Body of pancreas (tissue), 4 donors: ENCODE results near the gene BRICD5. TPM values are rescaled to one million over a fixed set of nuclear protein-coding genes. Genes with fewer than 3 reads are reported as not detected.

Source experiments
- ATAC-seq: fragments of 150-250 bp; one replicate; pipeline ENCODE4 v1.9.1; 2016
- DNase-seq, 4 donors: peaks; one replicate each; pipeline ENCODE4 v3.0.0-alpha.2; 2019
- H3K27ac ChIP-seq, 4 donors: fragments of 200-600 bp; sonication (generic); 1 replicate in 3 of 4; 2 replicates in 1 of 4; pipeline versions ENCODE4 v1.5.1 to v1.6.1; 2016 to 2019; ENCODE audit warnings: mild to moderate bottlenecking in 1 of 4, mixed read lengths in 1 of 4, moderate library complexity in 1 of 4
- H3K27me3 ChIP-seq, 2 donors: fragments of 200-600 bp; sonication (generic); one replicate each; pipeline ENCODE4 v1.6.0; 2016; ENCODE audit warnings: mild to moderate bottlenecking in 1 of 2
- H3K36me3 ChIP-seq, 2 donors: fragments of 200-600 bp; sonication (generic); replicated peaks in 1 of 2; 2 replicates each; pipeline ENCODE4 v1.5.1; 2016; ENCODE audit warnings: low read depth in 2 of 2; ENCODE audit not compliant: insufficient read depth in 1 of 2
- H3K4me1 ChIP-seq: fragments of 200-600 bp; sonication (generic); one replicate; pipeline ENCODE4 v1.6.0; 2016
- H3K4me3 ChIP-seq, 2 donors: fragments of 200-600 bp; sonication (generic); 1 replicate in 1 of 2; 2 replicates in 1 of 2; pipeline ENCODE4 v1.5.1; 2016 to 2019
- H3K9me3 ChIP-seq, 3 donors: fragments of 200-600 bp; sonication (generic); 1 replicate in 2 of 3; 2 replicates in 1 of 3; pipeline ENCODE4 v1.5.1; 2016
- POLR2A ChIP-seq, 3 donors: fragments of 450-650 bp; IDR thresholded peaks; one replicate each; pipeline ENCODE4 v1.6.1; 2016; ENCODE audit warnings: antibody characterized with exemption in 3 of 3, mild to moderate bottlenecking in 2 of 3
- WGBS, 2 donors: methylation state at CpG; one replicate each; pipeline ENCODE4 v1.1.5; 2017; 5-methylcytosine and 5-hydroxymethylcytosine counted together
- intact Hi-C: fragments of 100-400 bp; cut with DNase I; formaldehyde crosslinking; loops from one replicate; pipeline ENCODE4 v1.15.1; 2023
- total RNA-seq, 2 donors: library from RNA; depleted of rRNA; stranded (reverse); fragments of >200 nt; gene quantifications; one replicate each; pipeline ENCODE4 v1.1.0, GENCODE V29; 2016
- TF ChIP-seq, protein P1 (sequence below), 7 experiments: fragments of 450-650 bp in 4 of 7; fragments of 200-600 bp in 3 of 7; sonication (generic) in 3 of 7; IDR thresholded peaks; one replicate each; pipeline ENCODE4 v1.5.1; 2016 to 2019; ENCODE audit warnings: antibody characterized with exemption in 7 of 7

The BRICD5 gene
- total RNA-seq, 2 donors from 2014 or later, result 1.8 to 3.3 TPM

DNA sequence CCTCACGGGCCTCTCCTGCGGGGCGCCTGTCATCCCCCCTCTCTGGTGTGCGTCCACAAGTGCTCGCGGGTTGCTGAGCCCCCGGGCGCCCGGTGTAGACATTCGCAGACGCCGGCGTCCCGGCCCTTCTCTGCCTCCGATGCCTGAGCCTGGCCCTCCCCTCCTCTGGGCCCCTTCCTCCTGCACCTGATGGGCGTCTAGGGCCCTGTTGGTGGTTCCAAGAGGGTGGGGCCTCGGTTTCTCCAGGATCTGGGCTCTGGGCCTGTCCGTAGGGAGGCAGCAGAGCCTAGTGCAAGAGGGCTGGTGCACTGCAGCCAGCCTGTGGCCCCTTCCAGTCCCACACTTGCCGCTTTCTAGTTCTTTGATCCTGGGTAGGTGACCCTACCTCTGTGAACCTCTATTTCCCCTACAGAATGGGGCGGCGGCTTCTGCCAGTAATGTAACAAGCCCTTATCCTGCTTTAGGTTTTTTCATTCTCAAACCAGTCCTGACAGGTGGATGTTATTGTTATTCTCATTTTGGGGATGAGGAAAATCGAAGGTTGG, 13.4 kb upstream of the BRICD5 start:
- WGBS, 2 donors, result 3 to 6% methylated on average over 10 to 22 of the region's 22 CpGs

DNA sequence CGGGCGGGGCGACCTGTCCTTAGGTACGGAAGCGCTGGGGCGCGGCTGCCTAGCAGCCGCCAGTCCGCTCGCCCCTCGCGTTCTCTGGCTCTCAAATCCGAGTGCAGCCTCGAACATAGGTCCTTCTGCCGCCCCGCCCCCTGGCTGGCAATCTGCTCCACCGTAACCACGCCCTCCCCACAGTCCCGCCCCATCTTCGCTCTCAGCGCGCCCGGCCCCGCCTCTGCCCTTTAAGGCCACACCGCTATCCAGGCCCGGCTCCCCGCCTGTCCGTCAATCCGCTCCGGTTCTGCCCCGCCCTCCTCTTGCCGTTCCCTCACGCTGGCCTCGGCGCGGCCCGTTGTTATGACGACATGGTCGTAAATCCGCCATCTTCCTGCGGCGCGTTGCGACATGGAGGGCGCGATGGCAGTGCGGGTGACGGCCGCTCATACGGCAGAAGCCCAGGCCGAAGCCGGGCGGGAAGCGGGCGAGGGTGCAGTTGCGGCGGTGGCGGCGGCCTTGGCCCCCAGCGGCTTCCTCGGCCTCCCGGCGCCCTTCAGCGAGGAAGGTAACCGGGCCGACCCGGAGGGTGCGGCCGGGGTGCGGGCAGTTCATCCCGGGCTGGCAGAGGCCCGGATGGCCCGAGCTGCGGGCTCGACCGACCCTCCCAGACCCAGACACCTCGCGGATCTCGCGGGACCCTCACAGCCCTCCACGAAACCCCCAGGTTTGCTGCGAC, 12.7 kb upstream of the BRICD5 start, which contains the start of gene E4F1:
Gene E4F1, plus strand, starts transcription at position 371 of the 721 bp plus-strand sequence. Its CDS starts 23 bp downstream, at position 394.
- peak within 1 kb of the TSS; percentile 45 to 75 for H3K4me3 ChIP-seq
- no peaks in the 10 kb centered on the region for H3K27me3 ChIP-seq
- H3K36me3 ChIP-seq, result no peaks in the 10 kb centered on the region
- DNase-seq (peak; percentile 100), ATAC-seq (peak; percentile 99)
- 0% methylated on average over 6 to 73 of the region's 82 CpGs for WGBS, 2 donors
- peak within 1 kb of the TSS; percentile 33 to 81 (median 73) for H3K27ac ChIP-seq
- intact Hi-C loops, result no loop called here
- H3K4me1 ChIP-seq, result peaks cover 32% of the 10 kb centered on the region
- no peaks in the 10 kb centered on the region for H3K9me3 ChIP-seq
- TF ChIP-seq POLR2A (IDR thresholded peaks at IDR 0.05), result peak; percentile 90 to 92 (median 92)
- TF ChIP-seq, protein P1, sequence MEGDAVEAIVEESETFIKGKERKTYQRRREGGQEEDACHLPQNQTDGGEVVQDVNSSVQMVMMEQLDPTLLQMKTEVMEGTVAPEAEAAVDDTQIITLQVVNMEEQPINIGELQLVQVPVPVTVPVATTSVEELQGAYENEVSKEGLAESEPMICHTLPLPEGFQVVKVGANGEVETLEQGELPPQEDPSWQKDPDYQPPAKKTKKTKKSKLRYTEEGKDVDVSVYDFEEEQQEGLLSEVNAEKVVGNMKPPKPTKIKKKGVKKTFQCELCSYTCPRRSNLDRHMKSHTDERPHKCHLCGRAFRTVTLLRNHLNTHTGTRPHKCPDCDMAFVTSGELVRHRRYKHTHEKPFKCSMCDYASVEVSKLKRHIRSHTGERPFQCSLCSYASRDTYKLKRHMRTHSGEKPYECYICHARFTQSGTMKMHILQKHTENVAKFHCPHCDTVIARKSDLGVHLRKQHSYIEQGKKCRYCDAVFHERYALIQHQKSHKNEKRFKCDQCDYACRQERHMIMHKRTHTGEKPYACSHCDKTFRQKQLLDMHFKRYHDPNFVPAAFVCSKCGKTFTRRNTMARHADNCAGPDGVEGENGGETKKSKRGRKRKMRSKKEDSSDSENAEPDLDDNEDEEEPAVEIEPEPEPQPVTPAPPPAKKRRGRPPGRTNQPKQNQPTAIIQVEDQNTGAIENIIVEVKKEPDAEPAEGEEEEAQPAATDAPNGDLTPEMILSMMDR (IDR thresholded peaks at IDR 0.05), result peak in 3 of 7 experiments; percentile 10 to 33 (median 31)

More for the DNA sequence above, 13.4 kb upstream of the BRICD5 start:
- DNase-seq (peak; percentile 52 to 64 (median 61)), ATAC-seq (peak; percentile 34)
- intact Hi-C loops, result no loop called here
- no peaks in the 10 kb centered on the region for H3K9me3 ChIP-seq
- peaks cover 2 to 3% of the 10 kb centered on the region in 2 donors for H3K36me3 ChIP-seq
- peaks cover 32% of the 10 kb centered on the region for H3K4me1 ChIP-seq
- peak overlapping the region; percentile 45 to 75 for H3K4me3 ChIP-seq
- no peaks in the 10 kb centered on the region for H3K27me3 ChIP-seq
- no peak for TF ChIP-seq POLR2A (IDR thresholded peaks at IDR 0.05)
- TF ChIP-seq, protein P1 (IDR thresholded peaks at IDR 0.05), result peak in 4 of 7 experiments; percentile 11 to 32 (median 28)
- peak overlapping the region; percentile 33 to 81 (median 73) for H3K27ac ChIP-seq

DNA sequence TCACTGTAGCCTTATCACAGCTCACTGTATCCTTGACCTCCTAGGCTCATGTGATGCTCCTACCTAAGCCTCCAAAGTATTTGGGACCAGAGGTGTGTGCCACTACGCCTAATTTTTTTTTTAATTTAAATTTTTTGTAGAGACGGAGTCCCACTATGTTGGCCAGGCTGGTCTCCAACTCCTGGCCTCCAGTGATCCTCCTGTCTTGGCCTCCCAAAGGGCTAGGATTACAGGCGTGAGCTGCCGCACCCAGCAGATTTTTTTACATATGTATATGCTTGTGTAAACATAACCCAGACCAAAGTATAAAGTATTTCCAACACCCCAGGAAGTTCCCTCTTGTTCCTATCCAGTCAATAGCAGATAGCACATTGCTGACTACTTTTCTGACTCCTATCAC, 5.7 kb upstream of the BRICD5 start:
- Histone ChIP-seq H3K27ac (no peak overlapping the region), H3K4me1 (peaks cover 26% of the 10 kb centered on the region), H3K36me3 (no peaks in the 10 kb centered on the region), H3K27me3 (no peaks in the 10 kb centered on the region), H3K9me3 (no peaks in the 10 kb centered on the region), H3K4me3 (no peak overlapping the region)
- TF ChIP-seq, protein P1 (IDR thresholded peaks at IDR 0.05), result no peak
- no peak for TF ChIP-seq POLR2A (IDR thresholded peaks at IDR 0.05)
- WGBS, 2 donors, result 89 to 95% methylated on average over 4 of the region's 4 CpGs
- intact Hi-C loops, result no loop called here
- DNase-seq, result no peak
- ATAC-seq, result no peak

DNA sequence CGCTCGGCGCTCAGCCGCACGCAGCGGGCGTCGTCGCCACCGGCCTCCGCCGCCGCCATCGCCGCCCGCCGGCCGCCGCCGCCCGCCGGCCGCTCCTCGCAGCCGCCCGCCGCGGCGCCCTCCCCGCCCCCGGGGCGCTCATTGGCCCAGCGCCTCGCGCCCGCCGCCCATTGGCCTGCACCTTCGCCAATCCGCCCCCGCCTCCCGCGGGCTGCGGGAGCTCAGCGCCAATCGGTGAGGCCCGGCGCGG, 4.0 kb upstream of the BRICD5 start, which contains the start of gene PGP:
Gene PGP, minus strand, starts transcription at position 122 of the 250 bp plus-strand sequence. Its CDS starts 63 bp downstream, at position 59.
- Histone ChIP-seq H3K4me1 (peaks cover 26% of the 10 kb centered on the region), H3K9me3 (no peaks in the 10 kb centered on the region), H3K27ac (peak within 1 kb of the TSS; percentile 95 to 99 (median 97)), H3K27me3 (no peaks in the 10 kb centered on the region), H3K4me3 (peak within 1 kb of the TSS; percentile 29 to 36), H3K36me3 (no peaks in the 10 kb centered on the region)
- TF ChIP-seq POLR2A (IDR thresholded peaks at IDR 0.05), result no peak
- TF ChIP-seq, protein P1 (IDR thresholded peaks at IDR 0.05), result no peak
- ATAC-seq (no peak), DNase-seq (no peak)
- intact Hi-C loops, result no loop called here
- 0 to 1% methylated on average over 2 to 29 of the region's 48 CpGs for WGBS, 2 donors
